Keratinocyte (primary cell): ENCODE data around the gene RPAP2. TPM values are rescaled to one million over a fixed set of nuclear protein-coding genes. Genes with fewer than 3 reads are reported as not detected.

Experiments used
- DNase-seq: peaks from one replicate; pipeline ENCODE4 v3.0.0-alpha.2; 2011; ENCODE audit warnings: low read depth, missing footprints, low spot score
- FAIRE-seq: peaks from 2 replicates; lab custom pipeline; 2011; peaks lifted over from hg19 to GRCh38; lab: Jason Lieb, UNC
- H2AFZ ChIP-seq: 2 replicates; pipeline ENCODE4 v1.6.0; 2012; ENCODE audit warnings: low read length, control low read depth, inconsistent platforms; ENCODE audit not compliant: control insufficient read depth
- H3K27ac ChIP-seq: 2 replicates; pipeline ENCODE4 v1.5.1; 2011; ENCODE audit warnings: low read length; ENCODE audit not compliant: control insufficient read depth, insufficient read depth
- H3K27me3 ChIP-seq: 3 replicates; pipeline ENCODE4 v1.6.0; 2011; ENCODE audit warnings: low read length; ENCODE audit not compliant: control insufficient read depth, insufficient read depth; ENCODE audit errors: extremely low read depth
- H3K36me3 ChIP-seq, 2 experiments: 2 replicates in 1 of 2; 3 replicates in 1 of 2; pipeline ENCODE4 v1.5.1; 2011; ENCODE audit warnings: low read length in 2 of 2, mild to moderate bottlenecking in 1 of 2; ENCODE audit not compliant: control insufficient read depth in 2 of 2, insufficient read depth in 2 of 2; ENCODE audit errors: extremely low read depth in 1 of 2
- H3K4me1 ChIP-seq: 3 replicates; pipeline ENCODE4 v1.5.1; 2011; ENCODE audit warnings: low read length; ENCODE audit not compliant: control insufficient read depth, insufficient read depth; ENCODE audit errors: extremely low read depth
- H3K4me2 ChIP-seq: 3 replicates; pipeline ENCODE4 v1.6.0; 2011; ENCODE audit warnings: low read depth, low read length; ENCODE audit not compliant: control insufficient read depth, insufficient read depth; ENCODE audit errors: extremely low read depth
- H3K4me3 ChIP-seq, 3 experiments: fragments of 200-600 bp in 1 of 3; sonication (generic) in 1 of 3; 2 replicates in 2 of 3; 3 replicates in 1 of 3; pipeline ENCODE4 v1.5.1; 2011 to 2016; ENCODE audit warnings: low read length in 3 of 3, mild to moderate bottlenecking in 3 of 3, control low read depth in 2 of 3, inconsistent platforms in 1 of 3, low read depth in 1 of 3, mixed read lengths in 1 of 3, mixed run types in 1 of 3, moderate library complexity in 1 of 3; ENCODE audit not compliant: control insufficient read depth in 2 of 3, insufficient read depth in 2 of 3; ENCODE audit errors: extremely low read depth in 1 of 3
- H3K79me2 ChIP-seq: 2 replicates; pipeline ENCODE4 v1.6.0; 2012; ENCODE audit warnings: low read length; ENCODE audit not compliant: control insufficient read depth, insufficient read depth
- H3K9ac ChIP-seq: 3 replicates; pipeline ENCODE4 v1.6.0; 2011; ENCODE audit warnings: low read length; ENCODE audit not compliant: control insufficient read depth, insufficient read depth; ENCODE audit errors: extremely low read depth
- H3K9me1 ChIP-seq: 3 replicates; pipeline ENCODE4 v1.6.0; 2011; ENCODE audit warnings: low read length; ENCODE audit not compliant: control insufficient read depth, insufficient read depth; ENCODE audit errors: extremely low read depth
- H3K9me3 ChIP-seq: 2 replicates; pipeline ENCODE4 v1.5.1; 2012; ENCODE audit warnings: low read depth, low read length; ENCODE audit not compliant: control insufficient read depth
- H4K20me1 ChIP-seq: 3 replicates; pipeline ENCODE4 v1.6.0; 2011; ENCODE audit warnings: low read length; ENCODE audit not compliant: control insufficient read depth, insufficient read depth; ENCODE audit errors: extremely low read depth
- CTCF ChIP-seq, 3 experiments: IDR thresholded peaks in 1 of 3; conservative IDR thresholded peaks in 1 of 3; optimal IDR thresholded peaks in 1 of 3; 2 replicates in 2 of 3; 3 replicates in 1 of 3; pipeline versions ENCODE3 to v1.5.1; 2011; ENCODE audit warnings: low read length in 3 of 3, mild to moderate bottlenecking in 3 of 3, moderate library complexity in 2 of 3, control low read depth in 1 of 3, inconsistent platforms in 1 of 3; ENCODE audit not compliant: insufficient read depth in 2 of 3; ENCODE audit errors: extremely low read depth in 1 of 3
- EZH2 ChIP-seq: IDR thresholded peaks from one replicate; pipeline ENCODE4 v1.6.1; 2012; ENCODE audit warnings: inconsistent platforms, mild to moderate bottlenecking, low read length, moderate library complexity
- dilution Hi-C: fragments of 300-500 bp; cut with MboI; formaldehyde crosslinking; loops from one replicate; pipeline ENCODE4 v1.7.0; 2020; ENCODE audit warnings: low sequenced_read_pairs; ENCODE audit not compliant: extremely low pct_ligation_motif_present
- polyA plus RNA-seq, 5 experiments: library from polyadenylated mRNA; depleted of rRNA in 3 of 5; stranded (reverse) in 3 of 5; stranded (forward) in 1 of 5; unstranded in 1 of 5; fragments of >200 nt; gene quantifications; 1 replicate in 1 of 5; 2 replicates in 3 of 5; 3 replicates in 1 of 5; pipeline versions ENCODE4 v1.2.1 to v1.2.3, GENCODE V29; 2011 to 2012; ENCODE audit warnings: missing spikeins in 2 of 5, low read depth in 1 of 5, low replicate concordance in 1 of 5
- small RNA-seq, 3 experiments: library from RNA; depleted of rRNA; stranded (forward); fragments of <200 nt; gene quantifications; one replicate each; pipeline ENCODE3, GENCODE V24; 2012; ENCODE audit warnings: low read depth in 3 of 3, low replicate concordance in 1 of 3; ENCODE audit not compliant: insufficient read length in 3 of 3

RPAP2 gene
- polyA plus RNA-seq, 1 donor (not counting 4 experiments of a cell fraction or from before 2014, with no cell fraction given): 21.5 TPM

- FAIRE-seq: no peak
- TF ChIP-seq CTCF (optimal IDR thresholded peaks at IDR 0.05 in 1 of 3, IDR thresholded peaks at IDR 0.05 in 1 of 3, conservative IDR thresholded peaks at IDR 0.05 in 1 of 3; ENCODE audit: extremely low read depth in 1 of 3, insufficient read depth in 2 of 3, low read length in 3 of 3) (no peak), EZH2 (no peak)
- no peaks in the 10 kb centered on the region for H3K36me3 ChIP-seq
- H3K4me2 ChIP-seq: no peak overlapping the region
- H4K20me1 ChIP-seq: no peaks in the 10 kb centered on the region
- no peak overlapping the region for H3K9ac ChIP-seq
- DNase-seq: no peak
- no peaks in the 10 kb centered on the region for H3K79me2 ChIP-seq
- no peaks in the 10 kb centered on the region for H3K9me3 ChIP-seq
- no peak overlapping the region for H3K4me3 ChIP-seq
- no peaks in the 10 kb centered on the region for H3K9me1 ChIP-seq
- H3K27me3 ChIP-seq: no peaks in the 10 kb centered on the region
- H3K4me1 ChIP-seq: peaks cover 8% of the 10 kb centered on the region
- no peak overlapping the region for H2AFZ ChIP-seq
- dilution Hi-C loops: no loop called here
- H3K27ac ChIP-seq: no peak overlapping the region
These were observed 149.1 kb downstream of the RPAP2 start for GRCh38 chr1:92447976-92448375.

Small RNA genes lying within 50 kb of the gene (small RNA-seq; reads per million reads assigned to genes)
- 0 reads per million in 3 experiments for gene RN7SL824P

Other genes starting within 250 kb of the RPAP2 start
- gene SETSIP, start 223.6 kb upstream of the RPAP2 start, polyA plus RNA-seq: 0.06 to 0.89 TPM (median 0.33 TPM) in 3 replicates
- gene BTBD8, start 218.7 kb upstream of the RPAP2 start, polyA plus RNA-seq: 0.76 to 1.4 TPM (median 0.85 TPM) in 3 replicates
- not detected in 3 replicates for gene C1orf146, start 81.1 kb upstream of the RPAP2 start, polyA plus RNA-seq
- gene GLMN, start 72 bp upstream of the RPAP2 start, polyA plus RNA-seq: 5.3 to 11.3 TPM (median 5.4 TPM) in 3 replicates
- gene GFI1, start 187.9 kb downstream of the RPAP2 start, polyA plus RNA-seq: 0.13 to 0.22 TPM (median 0.17 TPM) in 3 replicates